Nephron progenitor cell (in vitro differentiated cells): Measurements from ENCODE around the gene NBEA.
"Not testable (repeated sequence)": the region's sequence is repeated elsewhere in the genome, so short reads cannot be mapped to it uniquely, and the experiment has no call there.

Experiments
- DNase-seq: peaks from one replicate; pipeline ENCODE4 v3.0.0; 2021
- H3K27ac Mint-ChIP-seq: 2 replicates; pipeline ENCODE4 v1.8.0; 2021; ENCODE audit warnings: mild to moderate bottlenecking, moderate library complexity, mixed read lengths
- H3K27me3 Mint-ChIP-seq: 2 replicates; pipeline ENCODE4 v1.8.0; 2021; ENCODE audit warnings: mild to moderate bottlenecking, low read depth, mixed read lengths; ENCODE audit not compliant: poor library complexity
- H3K36me3 Mint-ChIP-seq: 2 replicates; pipeline ENCODE4 v1.8.0; 2021; ENCODE audit warnings: low read depth, mixed read lengths
- H3K4me1 Mint-ChIP-seq: 2 replicates; pipeline ENCODE4 v1.8.0; 2021; ENCODE audit warnings: mixed read lengths
- H3K4me3 Mint-ChIP-seq: 2 replicates; pipeline ENCODE4 v1.8.0; 2021; ENCODE audit warnings: mild to moderate bottlenecking, moderate library complexity, mixed read lengths
- H3K9me3 Mint-ChIP-seq: 2 replicates; pipeline ENCODE4 v1.8.0; 2021; ENCODE audit warnings: mild to moderate bottlenecking, moderate library complexity, mixed read lengths
- TF ChIP-seq, protein P1 (sequence below): fragments of 200-600 bp; sonication (generic); IDR thresholded peaks from 2 replicates; pipeline ENCODE4 v1.5.0; 2021; ENCODE audit warnings: antibody characterized with exemption

The NBEA gene

DNA sequence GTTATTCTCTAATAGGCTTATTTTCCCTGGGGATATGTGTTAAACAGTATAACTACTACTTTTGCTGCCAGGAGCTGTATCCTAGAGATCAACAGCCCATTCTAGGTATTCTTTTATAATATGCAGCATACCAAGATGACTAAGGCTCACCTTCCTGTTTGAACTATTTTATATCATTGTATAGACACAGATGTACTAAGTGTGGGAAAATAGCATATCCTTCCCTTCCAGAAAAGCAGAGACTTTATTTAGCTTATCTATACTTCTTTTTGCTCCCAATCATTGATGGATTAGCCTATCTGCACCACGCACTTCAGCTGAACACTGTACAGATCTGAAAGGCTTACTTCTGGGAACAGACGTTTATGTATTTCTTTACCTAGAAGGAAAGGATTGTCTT is 451.8 kb downstream of the NBEA start:
- no peak for DNase-seq
- peaks cover 8% of the 10 kb centered on the region for H3K9me3 Mint-ChIP-seq
- H3K27me3 Mint-ChIP-seq: no peaks in the 10 kb centered on the region
- H3K4me1 Mint-ChIP-seq: peaks cover 13% of the 10 kb centered on the region
- H3K36me3 Mint-ChIP-seq: peaks cover 5% of the 10 kb centered on the region
- TF ChIP-seq, protein P1, sequence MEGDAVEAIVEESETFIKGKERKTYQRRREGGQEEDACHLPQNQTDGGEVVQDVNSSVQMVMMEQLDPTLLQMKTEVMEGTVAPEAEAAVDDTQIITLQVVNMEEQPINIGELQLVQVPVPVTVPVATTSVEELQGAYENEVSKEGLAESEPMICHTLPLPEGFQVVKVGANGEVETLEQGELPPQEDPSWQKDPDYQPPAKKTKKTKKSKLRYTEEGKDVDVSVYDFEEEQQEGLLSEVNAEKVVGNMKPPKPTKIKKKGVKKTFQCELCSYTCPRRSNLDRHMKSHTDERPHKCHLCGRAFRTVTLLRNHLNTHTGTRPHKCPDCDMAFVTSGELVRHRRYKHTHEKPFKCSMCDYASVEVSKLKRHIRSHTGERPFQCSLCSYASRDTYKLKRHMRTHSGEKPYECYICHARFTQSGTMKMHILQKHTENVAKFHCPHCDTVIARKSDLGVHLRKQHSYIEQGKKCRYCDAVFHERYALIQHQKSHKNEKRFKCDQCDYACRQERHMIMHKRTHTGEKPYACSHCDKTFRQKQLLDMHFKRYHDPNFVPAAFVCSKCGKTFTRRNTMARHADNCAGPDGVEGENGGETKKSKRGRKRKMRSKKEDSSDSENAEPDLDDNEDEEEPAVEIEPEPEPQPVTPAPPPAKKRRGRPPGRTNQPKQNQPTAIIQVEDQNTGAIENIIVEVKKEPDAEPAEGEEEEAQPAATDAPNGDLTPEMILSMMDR: no peak
- H3K27ac Mint-ChIP-seq: no peak overlapping the region
- H3K4me3 Mint-ChIP-seq: no peak overlapping the region

DNA sequence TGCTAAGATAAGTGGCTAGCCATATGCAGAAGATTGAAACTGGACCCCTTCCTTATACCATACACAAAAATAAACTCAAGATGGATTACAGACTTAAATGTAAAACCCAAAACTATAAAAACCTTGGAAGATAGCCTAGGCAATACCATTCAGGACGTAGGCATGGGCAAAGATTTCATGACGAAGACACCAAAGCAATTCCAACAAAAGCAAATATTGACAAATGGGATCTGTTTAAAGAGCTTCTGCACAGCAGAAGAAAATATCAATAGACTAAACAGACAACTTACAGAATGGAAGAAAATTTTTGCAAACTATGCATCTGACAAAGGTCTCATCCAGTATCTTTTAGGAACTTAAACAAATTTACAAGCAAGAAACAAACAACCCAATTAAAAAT is 466.2 kb downstream of the NBEA start:
- DNase-seq, H3K9me3 Mint-ChIP-seq, H3K4me1 Mint-ChIP-seq, H3K27me3 Mint-ChIP-seq, H3K36me3 Mint-ChIP-seq, H3K27ac Mint-ChIP-seq, H3K4me3 Mint-ChIP-seq: not testable (repeated sequence)

DNA sequence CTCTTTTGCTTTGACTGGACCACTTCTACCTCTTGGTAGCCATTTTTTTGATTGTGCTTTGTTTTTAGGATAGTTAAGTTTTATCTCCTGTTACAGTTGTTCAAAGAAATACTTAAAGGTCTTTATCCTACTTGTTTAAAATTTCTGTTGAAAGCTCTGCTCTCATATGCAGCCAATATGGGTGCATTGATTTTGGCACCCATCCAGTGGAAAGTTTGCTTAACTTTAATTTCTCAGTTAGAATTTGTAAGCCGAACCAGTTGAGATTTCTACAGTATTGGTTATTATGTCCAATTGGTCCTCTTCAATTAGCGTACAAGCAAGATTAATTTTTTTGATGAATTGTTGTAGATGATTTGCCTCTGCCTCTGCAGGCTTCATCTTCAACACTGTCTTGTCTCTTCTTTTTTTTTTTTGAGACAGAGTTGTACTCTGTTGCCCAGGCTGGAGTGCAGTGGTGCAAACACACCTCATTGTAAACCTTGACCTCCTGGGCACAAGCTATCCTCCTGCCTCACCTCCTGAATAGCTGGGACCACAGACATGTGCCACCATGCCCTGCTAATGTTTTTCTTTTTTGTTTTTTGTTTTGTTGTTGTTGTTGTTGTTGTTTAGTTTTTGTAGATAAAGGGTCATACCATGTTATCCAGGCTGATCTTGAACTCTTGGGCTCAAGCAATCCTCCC is 469.1 kb downstream of the NBEA start:
- no peak overlapping the region for H3K27ac Mint-ChIP-seq
- TF ChIP-seq, protein P1: no peak
- no peaks in the 10 kb centered on the region for H3K4me1 Mint-ChIP-seq
- no peak for DNase-seq
- H3K27me3 Mint-ChIP-seq: no peaks in the 10 kb centered on the region
- peaks cover 9% of the 10 kb centered on the region for H3K9me3 Mint-ChIP-seq
- H3K4me3 Mint-ChIP-seq: no peak overlapping the region
- H3K36me3 Mint-ChIP-seq: no peaks in the 10 kb centered on the region

DNA sequence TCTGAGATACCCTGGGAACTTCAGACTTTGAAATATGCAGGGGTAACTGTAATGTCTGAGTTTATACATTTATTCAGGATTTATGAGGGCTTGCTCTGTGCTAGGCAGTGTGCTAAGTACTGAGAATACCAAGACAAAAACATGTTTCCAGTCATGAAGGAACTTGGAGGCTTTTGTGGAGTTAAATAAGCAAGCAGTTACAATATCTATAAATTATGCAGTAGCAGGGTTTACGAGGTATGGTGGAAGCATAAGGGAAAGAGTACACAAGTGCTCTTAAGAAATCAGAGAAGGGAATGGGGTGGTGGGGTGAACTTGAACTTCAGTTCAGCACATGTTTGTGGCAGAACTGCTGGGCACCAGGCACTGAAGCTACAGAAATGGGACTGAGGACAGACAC is 506.4 kb downstream of the NBEA start:
- TF ChIP-seq, protein P1: no peak
- Mint-ChIP-seq H3K36me3 (no peaks in the 10 kb centered on the region), H3K9me3 (no peaks in the 10 kb centered on the region), H3K27me3 (no peaks in the 10 kb centered on the region), H3K4me3 (no peak overlapping the region), H3K4me1 (peaks cover 4% of the 10 kb centered on the region), H3K27ac (no peak overlapping the region)
- no peak for DNase-seq

DNA sequence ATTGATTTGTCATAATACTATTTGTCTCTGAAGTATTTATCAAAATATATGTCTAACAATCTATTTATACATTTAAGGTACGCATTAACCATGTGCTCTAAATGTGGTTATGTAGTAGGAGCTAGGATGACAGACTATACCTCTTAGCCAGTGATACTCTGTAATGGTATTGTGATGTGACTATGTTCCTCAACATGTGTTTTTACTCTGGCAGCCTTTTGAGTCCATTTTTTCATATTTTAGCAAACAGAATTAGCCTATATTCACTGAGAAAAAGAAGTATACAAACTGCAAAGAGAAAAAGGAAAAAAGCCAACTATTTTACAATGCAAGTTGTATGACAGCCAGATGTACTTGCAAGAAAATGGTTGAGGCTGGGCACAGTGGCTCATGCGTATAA is 507.8 kb downstream of the NBEA start:
- no peaks in the 10 kb centered on the region for H3K9me3 Mint-ChIP-seq
- no peak overlapping the region for H3K27ac Mint-ChIP-seq
- no peak overlapping the region for H3K4me3 Mint-ChIP-seq
- peaks cover 4% of the 10 kb centered on the region for H3K4me1 Mint-ChIP-seq
- no peaks in the 10 kb centered on the region for H3K36me3 Mint-ChIP-seq
- no peaks in the 10 kb centered on the region for H3K27me3 Mint-ChIP-seq
- DNase-seq: no peak
- TF ChIP-seq, protein P1: no peak

DNA sequence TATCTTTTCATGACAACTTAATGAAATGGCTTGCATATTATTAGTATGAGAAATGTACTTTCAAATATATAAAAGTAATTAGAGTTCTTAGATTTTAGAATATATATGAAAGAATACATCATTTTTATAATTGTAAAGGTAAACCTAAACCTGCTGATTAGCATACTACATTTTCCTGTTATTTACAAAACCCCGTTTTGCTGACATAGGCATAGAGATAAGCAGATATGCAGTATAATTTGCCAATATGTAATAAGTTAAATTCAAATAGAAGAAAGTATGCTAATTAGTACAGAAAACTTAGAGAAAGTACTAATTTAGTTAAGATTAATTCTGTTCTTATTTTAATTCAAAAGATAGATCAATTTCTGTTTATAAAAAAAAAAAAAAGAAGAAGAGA is 513.0 kb downstream of the NBEA start:
- no peak overlapping the region for H3K27ac Mint-ChIP-seq
- no peaks in the 10 kb centered on the region for H3K36me3 Mint-ChIP-seq
- no peaks in the 10 kb centered on the region for H3K9me3 Mint-ChIP-seq
- no peaks in the 10 kb centered on the region for H3K4me1 Mint-ChIP-seq
- H3K4me3 Mint-ChIP-seq: no peak overlapping the region
- no peak for DNase-seq
- TF ChIP-seq, protein P1: no peak
- no peaks in the 10 kb centered on the region for H3K27me3 Mint-ChIP-seq
